ENCODE data around the gene TBC1D22A.

The TBC1D22A gene

GRCh38 chr22:47187176-47187957 is 424.9 kb downstream of the TBC1D22A start:
- DNase-seq = no peak

- DNase-seq = no peak
Measured at GRCh38 chr22:47188261-47189055, 426.0 kb downstream of the TBC1D22A start.

- no peak for DNase-seq
Measured at GRCh38 chr22:47189056-47189916, 426.8 kb downstream of the TBC1D22A start.

GRCh38 chr22:47190276-47190956 is 428.0 kb downstream of the TBC1D22A start:
- DNase-seq = no peak

GRCh38 chr22:47190957-47191670 is 428.7 kb downstream of the TBC1D22A start:
- DNase-seq = no peak

GRCh38 chr22:47191671-47192650 is 429.5 kb downstream of the TBC1D22A start:
- DNase-seq = no peak

- no peak for DNase-seq
Measured at GRCh38 chr22:47192651-47193437, 430.4 kb downstream of the TBC1D22A start.

- DNase-seq = no peak
Measured at GRCh38 chr22:47193606-47194329, 431.3 kb downstream of the TBC1D22A start.

GRCh38 chr22:47194476-47195155 is 432.2 kb downstream of the TBC1D22A start:
- DNase-seq = no peak

GRCh38 chr22:47195156-47195483 is 432.7 kb downstream of the TBC1D22A start:
- no peak for DNase-seq

- DNase-seq = no peak
Measured at GRCh38 chr22:47195484-47196165, 433.2 kb downstream of the TBC1D22A start.

GRCh38 chr22:47196166-47196849 is 433.9 kb downstream of the TBC1D22A start:
- DNase-seq = no peak

GRCh38 chr22:47196881-47197772 is 434.7 kb downstream of the TBC1D22A start:
- DNase-seq = no peak

GRCh38 chr22:47197773-47198500 is 435.5 kb downstream of the TBC1D22A start:
- no peak for DNase-seq

GRCh38 chr22:47198801-47199251 is 436.4 kb downstream of the TBC1D22A start:
- no peak for DNase-seq
